Mononuclear cell (primary cell): Measurements from ENCODE around the gene GDI1. TPM values are rescaled to one million over a fixed set of nuclear protein-coding genes. Genes with fewer than 3 reads are reported as not detected.
A peak's percentile ranks its signal among the peaks of the same experiment; 100 is the strongest.

ENCODE experiments used
- H3K27me3 ChIP-seq: 2 replicates; pipeline ENCODE4 v1.6.0; 2011; ENCODE audit warnings: low read length, control low read depth; ENCODE audit not compliant: insufficient read depth
- H3K4me1 ChIP-seq: 2 replicates; pipeline ENCODE4 v1.5.1; 2011; ENCODE audit warnings: mild to moderate bottlenecking, low read length, control low read depth; ENCODE audit not compliant: insufficient read depth
- H3K4me3 ChIP-seq: 2 replicates; pipeline ENCODE4 v1.5.1; 2011; ENCODE audit warnings: mild to moderate bottlenecking, low read length, moderate library complexity
- H3K9me3 ChIP-seq: 2 replicates; pipeline ENCODE4 v1.5.1; 2011; ENCODE audit warnings: low read depth, mild to moderate bottlenecking, control low read depth, low read length
- total RNA-seq: library from RNA; depleted of rRNA; stranded (reverse); fragments of >200 nt; gene quantifications from one replicate; pipeline ENCODE4 v1.2.3, GENCODE V29; 2012

Gene GDI1
- total RNA-seq, 1 donor: 67.6 TPM

GRCh38 chrX:154486396-154487207 lies 49.6 kb downstream of the GDI1 start, which contains the start of gene UBL4A:
Gene UBL4A, minus strand, starts transcription at chrX:154486615. Its CDS starts 31 bp downstream, at chrX:154486584.
- Histone ChIP-seq H3K4me3 (peak within 1 kb of the TSS; percentile 55), H3K9me3 (no peaks in the 10 kb centered on the region), H3K27me3 (no peaks in the 10 kb centered on the region), H3K4me1 (peaks cover 42% of the 10 kb centered on the region)

GRCh38 chrX:154487518-154488290 lies 50.8 kb downstream of the GDI1 start:
- Histone ChIP-seq H3K4me1 (peaks cover 42% of the 10 kb centered on the region), H3K4me3 (no peak overlapping the region), H3K27me3 (no peaks in the 10 kb centered on the region), H3K9me3 (no peaks in the 10 kb centered on the region)

GRCh38 chrX:154488336-154489075 lies 51.6 kb downstream of the GDI1 start:
- Histone ChIP-seq H3K27me3 (no peaks in the 10 kb centered on the region), H3K4me3 (no peak overlapping the region), H3K4me1 (peaks cover 42% of the 10 kb centered on the region), H3K9me3 (no peaks in the 10 kb centered on the region)

- Histone ChIP-seq H3K4me3 (no peak overlapping the region), H3K9me3 (no peaks in the 10 kb centered on the region), H3K4me1 (peaks cover 40% of the 10 kb centered on the region)
Measured at GRCh38 chrX:154489182-154489581, 52.2 kb downstream of the GDI1 start.

DNA sequence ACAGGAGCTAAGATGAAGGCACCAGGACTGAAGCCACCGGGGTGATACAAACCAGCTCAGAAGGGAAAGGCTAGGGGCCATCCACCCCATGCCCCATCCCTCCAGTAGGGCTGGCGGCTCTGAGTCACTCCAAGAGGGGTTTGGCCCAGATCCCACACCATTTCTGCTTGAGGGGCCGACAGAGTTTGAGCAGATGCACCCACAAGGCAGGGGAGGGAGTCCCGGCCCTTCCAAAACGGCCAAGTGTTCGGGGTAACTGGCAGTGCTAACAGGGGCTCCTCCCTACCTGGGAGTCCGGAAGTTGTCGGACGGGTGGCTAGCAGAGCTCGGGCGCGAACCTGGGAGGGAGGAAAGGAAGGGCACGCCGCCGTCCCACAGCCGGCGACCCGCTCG lies 53.1 kb downstream of the GDI1 start:
- Histone ChIP-seq H3K4me3 (peak overlapping the region; percentile 46), H3K9me3 (no peaks in the 10 kb centered on the region), H3K27me3 (no peaks in the 10 kb centered on the region), H3K4me1 (peaks cover 32% of the 10 kb centered on the region)

More at GRCh38 chrX:154489182-154489581, 52.2 kb downstream of the GDI1 start:
- no peaks in the 10 kb centered on the region for H3K27me3 ChIP-seq

GRCh38 chrX:154490414-154491083 lies 53.6 kb downstream of the GDI1 start, which contains the start of gene SLC10A3:
Gene SLC10A3, minus strand, starts transcription at chrX:154490629. Its CDS starts 1,689 bp downstream, at chrX:154488940.
- Histone ChIP-seq H3K4me3 (peak within 1 kb of the TSS; percentile 46), H3K27me3 (no peaks in the 10 kb centered on the region), H3K9me3 (no peaks in the 10 kb centered on the region), H3K4me1 (peaks cover 26% of the 10 kb centered on the region)

Other genes with a start within 250 kb of the GDI1 start
- not detected for gene OPN1MW2, start 217.4 kb upstream of the GDI1 start, total RNA-seq
- not detected for gene OPN1MW3, start 179.6 kb upstream of the GDI1 start, total RNA-seq
- not detected for gene TEX28, start 142.0 kb upstream of the GDI1 start, total RNA-seq
- 4.1 TPM for gene TKTL1, start 141.4 kb upstream of the GDI1 start, total RNA-seq
- 933 TPM for gene FLNA, start 62.5 kb upstream of the GDI1 start, total RNA-seq
- 39.3 TPM for gene EMD, start 57.9 kb upstream of the GDI1 start, total RNA-seq
- gene RPL10, start 38.8 kb upstream of the GDI1 start, total RNA-seq: 8,353 TPM
- 30.2 TPM for gene DNASE1L1, start 27.9 kb upstream of the GDI1 start, total RNA-seq
- gene TAFAZZIN, start 25.6 kb upstream of the GDI1 start, total RNA-seq: 33.2 TPM
- gene ATP6AP1, start 8.5 kb upstream of the GDI1 start, total RNA-seq: 47.9 TPM
- 19.1 TPM for gene FAM50A, start 7.0 kb downstream of the GDI1 start, total RNA-seq
- 5.5 TPM for gene PLXNA3, start 21.1 kb downstream of the GDI1 start, total RNA-seq
- 2.6 TPM for gene LAGE3, start 42.1 kb downstream of the GDI1 start, total RNA-seq
- 15.2 TPM for gene UBL4A, start 49.5 kb downstream of the GDI1 start, total RNA-seq
- 15.0 TPM for gene SLC10A3, start 53.5 kb downstream of the GDI1 start, total RNA-seq
- gene FAM3A, start 79.1 kb downstream of the GDI1 start, total RNA-seq: 12.8 TPM
- gene G6PD, start 109.7 kb downstream of the GDI1 start, total RNA-seq: 32.0 TPM
- 11.8 TPM for gene IKBKG, start 110.5 kb downstream of the GDI1 start, total RNA-seq
- gene CTAG1A, start 148.0 kb downstream of the GDI1 start, total RNA-seq: not detected
- gene CTAG1B, start 182.1 kb downstream of the GDI1 start, total RNA-seq: not detected
- gene CTAG2, start 216.4 kb downstream of the GDI1 start, total RNA-seq: not detected